ENCODE results near the gene GOPC. TPM values are rescaled to one million over a fixed set of nuclear protein-coding genes. Genes with fewer than 3 reads are reported as not detected.

Gene GOPC
- total RNA-seq, 4 donors from 2014 or later: 20.7 to 29.1 (median 23.9) TPM

- TF ChIP-seq CTCF (IDR thresholded peaks at IDR 0.05; ENCODE audit: low read depth): no peak
Measured at GRCh38 chr6:117536317-117536716, 66.0 kb downstream of the GOPC start.

- TF ChIP-seq CTCF (IDR thresholded peaks at IDR 0.05; ENCODE audit: low read depth): no peak
Measured at GRCh38 chr6:117534974-117535373, 67.3 kb downstream of the GOPC start.

GRCh38 chr6:117533775-117534174 is 68.5 kb downstream of the GOPC start:
- TF ChIP-seq CTCF (IDR thresholded peaks at IDR 0.05; ENCODE audit: low read depth): no peak

- no peak for TF ChIP-seq CTCF (IDR thresholded peaks at IDR 0.05; ENCODE audit: low read depth)
Measured at GRCh38 chr6:117531809-117532725, 70.2 kb downstream of the GOPC start.

- TF ChIP-seq CTCF (IDR thresholded peaks at IDR 0.05; ENCODE audit: low read depth): no peak
Measured at GRCh38 chr6:117531346-117531745, 71.0 kb downstream of the GOPC start.

- TF ChIP-seq CTCF (IDR thresholded peaks at IDR 0.05; ENCODE audit: low read depth): no peak
Measured at GRCh38 chr6:117530467-117531242, 71.7 kb downstream of the GOPC start.

- TF ChIP-seq CTCF (IDR thresholded peaks at IDR 0.05; ENCODE audit: low read depth): no peak
Measured at GRCh38 chr6:117525607-117526006, 76.7 kb downstream of the GOPC start.

Data from subcutaneous adipose tissue (tissue), 4 donors.